Urothelium cell line (cell line): Measurements from ENCODE around the gene TIA1.
"Not testable (repeated sequence)": the region's sequence is repeated elsewhere in the genome, so short reads cannot be mapped to it uniquely, and the experiment has no call there.

ENCODE experiments used
- DNase-seq: peaks from one replicate; pipeline ENCODE4 v3.0.0; 2011; ENCODE audit warnings: low spot score, mixed read lengths
- FAIRE-seq: peaks from 2 replicates; lab custom pipeline; 2011; peaks lifted over from hg19 to GRCh38; lab: Jason Lieb, UNC

The TIA1 gene, protein sequence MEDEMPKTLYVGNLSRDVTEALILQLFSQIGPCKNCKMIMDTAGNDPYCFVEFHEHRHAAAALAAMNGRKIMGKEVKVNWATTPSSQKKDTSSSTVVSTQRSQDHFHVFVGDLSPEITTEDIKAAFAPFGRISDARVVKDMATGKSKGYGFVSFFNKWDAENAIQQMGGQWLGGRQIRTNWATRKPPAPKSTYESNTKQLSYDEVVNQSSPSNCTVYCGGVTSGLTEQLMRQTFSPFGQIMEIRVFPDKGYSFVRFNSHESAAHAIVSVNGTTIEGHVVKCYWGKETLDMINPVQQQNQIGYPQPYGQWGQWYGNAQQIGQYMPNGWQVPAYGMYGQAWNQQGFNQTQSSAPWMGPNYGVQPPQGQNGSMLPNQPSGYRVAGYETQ

GRCh38 chr2:70248181-70248847, at the start of gene TIA1:
Gene TIA1 (minus strand): TSS chr2:70248628. CDS start chr2:70248430, 198 bp downstream.
- FAIRE-seq = peak; percentile 30
- peak; percentile 99 for DNase-seq

GRCh38 chr2:70297828-70298227, 49.4 kb upstream of the TIA1 start:
- not testable (repeated sequence) for FAIRE-seq, DNase-seq

DNA sequence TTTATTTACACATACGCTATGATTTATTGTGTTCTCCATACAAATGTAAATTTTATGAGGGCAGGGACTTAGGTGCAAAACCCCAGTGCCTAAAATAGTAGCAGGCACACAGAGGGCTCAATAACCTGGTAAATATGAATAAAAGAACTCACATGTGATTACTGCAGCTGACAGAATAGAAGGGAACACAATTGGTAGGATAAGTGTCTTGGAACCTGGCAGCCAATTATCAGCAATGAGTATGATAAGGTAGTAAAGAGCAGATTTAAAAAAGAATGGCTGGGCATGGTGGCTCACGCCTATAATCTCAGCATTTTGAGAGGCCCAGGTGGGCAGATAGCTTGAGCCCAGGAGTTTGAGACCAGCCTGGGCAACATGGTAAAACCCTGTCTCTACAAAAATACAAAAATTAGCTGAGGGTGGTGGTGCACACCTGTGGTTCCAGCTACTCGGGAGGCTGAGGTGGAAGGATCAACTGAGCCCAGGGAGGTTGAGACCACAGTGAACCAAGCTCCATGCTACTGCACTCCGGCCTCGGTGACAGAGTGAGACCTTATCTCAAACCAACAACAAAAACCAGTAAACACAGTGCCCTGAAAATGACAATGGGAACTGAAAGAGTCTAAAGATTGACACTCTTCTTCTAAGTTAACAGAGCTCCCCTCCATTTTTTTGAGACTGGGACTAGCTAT, 35.2 kb upstream of the TIA1 start:
- DNase-seq (no peak), FAIRE-seq (no peak)

DNA sequence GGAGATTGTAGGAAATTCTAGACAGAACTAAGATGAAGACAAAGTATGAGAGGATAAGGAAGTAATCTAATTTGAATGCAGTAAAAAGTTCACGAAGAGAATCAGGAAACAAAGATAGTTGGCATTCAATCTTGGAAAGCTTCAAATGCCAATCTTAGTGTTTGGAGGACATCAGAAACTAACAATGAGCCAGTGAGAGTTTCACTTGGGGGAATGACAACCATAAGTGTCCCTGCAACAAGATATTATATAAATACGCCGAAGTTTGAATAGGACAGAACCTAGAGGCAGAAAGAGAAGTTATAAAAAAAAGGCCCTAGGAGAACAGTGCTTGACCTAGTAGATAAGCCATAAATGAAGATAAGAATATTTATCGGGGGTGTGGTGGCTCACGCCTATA, 34.0 kb upstream of the TIA1 start:
- FAIRE-seq (no peak), DNase-seq (no peak)

DNA sequence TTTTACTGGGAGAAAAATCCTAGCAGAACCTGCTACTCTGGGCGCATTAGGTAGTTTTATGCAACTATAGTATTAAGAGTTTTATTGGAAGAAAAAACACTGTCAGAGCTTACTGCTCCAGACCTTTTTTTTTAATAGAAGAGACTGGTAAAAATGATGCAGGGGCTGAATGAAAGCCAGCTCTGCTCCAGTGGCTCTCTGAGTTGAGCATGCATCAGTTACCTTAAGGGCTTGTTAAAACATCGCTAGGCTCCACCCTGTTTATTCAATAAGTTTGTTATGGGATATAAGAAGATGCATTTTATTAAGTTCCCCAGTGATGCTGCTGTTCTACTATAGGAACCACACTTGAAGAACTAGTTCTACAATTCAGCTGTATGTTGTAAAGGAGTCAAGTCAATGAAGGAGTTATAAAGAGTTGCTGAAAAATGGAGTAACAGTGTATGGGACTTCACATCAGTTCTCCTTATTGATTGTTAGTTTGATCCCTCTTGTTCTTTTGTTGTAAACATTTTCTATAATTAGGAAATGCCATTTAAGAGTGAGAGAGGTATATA, 31.9 kb upstream of the TIA1 start:
- no peak for DNase-seq
- FAIRE-seq = no peak

DNA sequence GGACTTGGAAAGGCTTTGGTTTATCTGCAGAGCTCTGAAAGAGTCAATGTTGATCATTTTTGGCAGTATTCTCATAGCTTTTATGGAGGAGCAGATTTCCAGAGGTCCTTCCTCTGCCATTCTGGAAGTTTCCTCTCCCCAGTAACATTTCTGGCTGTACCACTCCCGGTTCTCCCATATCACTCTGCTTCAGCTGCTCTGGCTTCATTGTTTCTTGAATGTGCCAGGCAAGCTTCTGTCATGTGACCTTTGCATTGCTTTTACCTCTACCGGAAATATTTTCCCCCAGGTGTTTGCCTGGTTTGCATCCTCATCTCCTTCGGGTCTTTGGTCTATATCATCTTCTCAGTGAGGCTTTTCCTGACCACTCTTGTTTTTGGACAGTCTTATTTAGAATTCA, 21.9 kb upstream of the TIA1 start:
- DNase-seq (no peak), FAIRE-seq (no peak)

DNA sequence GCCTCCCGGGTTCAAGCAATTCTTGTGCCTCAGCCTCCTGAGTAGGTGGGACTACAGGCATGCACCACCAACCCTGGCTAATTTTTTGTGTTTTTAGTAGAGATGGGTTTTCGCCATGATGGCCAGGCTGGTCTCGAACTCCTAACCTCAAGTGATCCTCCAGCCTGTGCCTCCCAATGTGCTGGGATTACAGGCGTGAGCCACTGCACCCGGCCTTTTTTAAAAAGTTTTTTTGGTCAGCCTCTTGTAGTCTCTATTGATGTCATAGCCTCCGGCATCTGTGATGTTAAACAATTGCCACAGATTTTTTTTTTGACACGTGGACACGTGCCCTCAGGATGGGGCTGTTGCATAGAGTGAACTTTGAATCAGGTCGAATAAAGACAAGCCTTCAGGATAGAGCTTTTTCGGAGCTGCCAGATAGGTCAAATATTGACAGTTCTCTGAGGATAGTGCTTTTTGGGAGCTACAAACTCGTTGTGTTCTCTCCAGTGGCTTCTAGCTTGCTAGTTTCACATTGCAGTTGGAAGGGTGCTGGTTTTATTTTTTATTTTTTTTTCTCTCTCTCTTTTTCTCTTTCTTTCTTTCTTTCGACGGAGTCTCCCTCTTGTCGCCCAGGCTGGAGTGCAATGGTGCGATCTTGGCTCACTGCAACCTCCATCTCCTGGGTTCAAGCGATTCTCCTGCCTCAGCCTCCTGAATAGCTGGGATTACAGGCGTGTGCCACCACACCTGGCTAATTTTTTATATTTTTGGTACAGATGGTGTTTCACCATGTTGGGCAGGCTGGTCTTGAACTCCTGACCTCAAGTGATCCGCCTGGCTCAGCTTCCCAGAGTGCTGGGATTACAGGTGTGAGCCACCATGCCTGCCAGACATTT, 21.2 kb upstream of the TIA1 start:
- not testable (repeated sequence) for FAIRE-seq, DNase-seq

- DNase-seq = not testable (repeated sequence)
Observed at GRCh38 chr2:70266925-70267324, 18.5 kb upstream of the TIA1 start.

DNA sequence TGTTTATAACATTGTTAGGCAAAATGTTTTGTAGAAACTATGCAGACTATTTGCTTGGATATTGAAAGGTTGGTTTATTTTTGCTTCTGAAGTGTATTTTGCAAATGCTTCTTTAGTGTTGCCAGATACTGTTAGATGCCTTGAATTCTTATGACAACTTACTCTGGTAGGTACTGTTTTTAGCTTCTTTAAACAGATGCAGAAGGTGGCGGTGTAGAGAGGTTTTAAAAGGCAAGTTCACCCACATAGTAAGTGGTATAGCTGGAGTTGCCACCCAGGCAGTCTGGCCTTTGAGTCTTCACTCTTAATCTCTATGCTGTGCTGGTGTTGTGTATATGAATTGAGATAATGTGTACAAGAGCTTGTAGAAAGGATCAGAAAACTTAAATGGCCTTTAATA, 13.1 kb upstream of the TIA1 start:
- no peak for FAIRE-seq

More at GRCh38 chr2:70266925-70267324, 18.5 kb upstream of the TIA1 start:
- not testable (repeated sequence) for FAIRE-seq

DNA sequence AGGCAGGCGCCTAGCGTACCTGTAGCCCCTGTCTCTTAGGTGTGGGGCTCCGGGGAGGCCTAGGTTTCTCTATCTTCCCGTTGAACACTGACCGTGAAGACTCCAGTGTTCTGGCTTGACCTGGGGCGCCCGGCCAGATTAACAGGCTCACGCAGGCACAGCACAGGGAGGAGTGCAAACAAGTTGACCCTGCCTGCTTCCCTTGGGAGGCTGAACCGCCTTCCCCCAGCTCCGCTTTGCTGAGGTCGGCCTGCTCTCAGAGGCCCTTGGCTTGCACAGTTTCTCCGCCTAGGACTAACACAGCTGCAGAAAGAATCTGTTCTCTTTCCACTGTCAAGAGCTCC, 10.1 kb upstream of the TIA1 start:
- peak; percentile 26 for DNase-seq

More for the DNA sequence above, 13.1 kb upstream of the TIA1 start:
- DNase-seq = no peak

GRCh38 chr2:70255637-70256314, 7.3 kb upstream of the TIA1 start:
- FAIRE-seq (no peak), DNase-seq (no peak)

More for the DNA sequence above, 10.1 kb upstream of the TIA1 start:
- FAIRE-seq = no peak

GRCh38 chr2:70250434-70250833, 2.0 kb upstream of the TIA1 start:
- no peak for DNase-seq
- no peak for FAIRE-seq

DNA sequence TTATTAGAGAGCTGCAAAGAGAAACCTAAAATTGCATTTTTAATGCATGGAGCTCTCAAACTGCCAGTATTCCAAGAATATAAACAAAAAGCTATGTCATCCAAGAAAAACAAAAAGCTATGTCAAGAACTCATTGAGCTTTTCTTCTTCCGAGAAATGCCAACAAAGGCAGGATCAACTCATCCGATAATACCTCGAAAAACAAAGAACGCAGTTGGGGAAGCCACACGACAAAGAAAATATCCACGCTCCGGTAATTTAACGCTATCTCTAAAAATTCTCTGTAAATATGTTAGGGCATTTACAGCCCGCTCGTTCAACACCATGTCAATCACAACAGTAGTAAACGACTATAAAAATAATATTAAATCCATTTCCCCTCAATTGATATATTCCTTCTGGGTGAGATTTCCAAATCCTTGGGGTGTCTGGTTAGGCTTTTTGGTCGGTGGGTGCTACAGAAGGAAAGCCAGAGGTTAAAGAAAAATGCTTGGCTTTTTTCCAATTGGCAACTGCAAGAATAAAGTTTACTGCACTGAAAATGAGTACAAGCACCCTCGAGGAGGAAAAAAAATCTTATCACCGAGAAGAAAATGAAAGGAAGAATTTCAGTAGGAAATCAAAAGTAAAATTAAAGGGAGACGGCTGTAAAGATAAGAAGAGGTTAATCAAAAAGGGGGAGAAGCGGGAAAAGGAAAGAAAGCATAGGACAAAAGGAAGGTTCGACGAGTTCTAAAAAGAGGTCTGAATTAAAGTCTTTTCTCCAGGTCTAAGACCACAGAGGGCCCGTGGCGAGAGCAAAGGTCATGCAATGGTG, 856 bp downstream of the TIA1 start:
- FAIRE-seq (no peak), DNase-seq (peak; percentile 12)

GRCh38 chr2:70243806-70244584, 4.4 kb downstream of the TIA1 start:
- FAIRE-seq (no peak), DNase-seq (no peak)

DNA sequence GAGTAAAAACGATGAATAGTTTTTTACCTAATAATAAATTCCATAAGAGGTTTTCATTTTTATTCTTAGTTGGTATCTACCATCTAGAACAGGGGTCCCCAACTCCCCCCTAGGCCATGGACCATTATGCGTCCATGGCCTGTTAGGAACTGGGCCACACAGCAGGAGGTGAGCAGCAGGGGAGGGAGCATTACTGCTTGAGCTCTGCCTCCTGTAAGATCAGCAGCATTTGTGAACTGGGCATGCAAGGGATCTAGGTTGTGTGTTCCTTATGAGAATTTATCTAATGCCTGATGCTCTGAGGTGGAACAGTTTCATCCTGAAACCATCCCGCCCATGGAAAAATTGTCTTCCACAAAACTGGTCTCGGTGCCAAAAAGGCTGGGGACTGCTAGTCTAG, 5.9 kb downstream of the TIA1 start:
- DNase-seq (no peak), FAIRE-seq (no peak)

- FAIRE-seq (no peak), DNase-seq (no peak)
Observed at GRCh38 chr2:70241340-70241739, 7.1 kb downstream of the TIA1 start.

DNA sequence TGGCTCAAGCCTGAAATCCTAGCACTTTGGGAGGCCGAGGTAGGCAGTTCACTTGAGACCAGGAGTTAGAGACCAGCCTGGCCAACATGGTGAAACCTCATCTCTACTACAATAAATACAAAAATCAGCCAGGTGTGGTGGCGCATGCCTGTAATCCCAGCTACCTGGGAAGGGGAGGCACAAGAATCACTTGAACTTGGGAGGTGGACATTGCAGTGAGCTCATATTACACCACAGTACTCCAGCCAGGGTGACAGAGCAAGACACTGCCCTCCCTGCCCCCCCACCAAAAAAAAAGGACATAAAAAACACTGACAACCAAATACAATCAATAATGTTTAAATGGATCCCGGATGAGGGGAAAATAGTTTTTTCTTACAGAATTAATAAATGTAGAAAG, 7.8 kb downstream of the TIA1 start:
- DNase-seq (no peak), FAIRE-seq (no peak)

DNA sequence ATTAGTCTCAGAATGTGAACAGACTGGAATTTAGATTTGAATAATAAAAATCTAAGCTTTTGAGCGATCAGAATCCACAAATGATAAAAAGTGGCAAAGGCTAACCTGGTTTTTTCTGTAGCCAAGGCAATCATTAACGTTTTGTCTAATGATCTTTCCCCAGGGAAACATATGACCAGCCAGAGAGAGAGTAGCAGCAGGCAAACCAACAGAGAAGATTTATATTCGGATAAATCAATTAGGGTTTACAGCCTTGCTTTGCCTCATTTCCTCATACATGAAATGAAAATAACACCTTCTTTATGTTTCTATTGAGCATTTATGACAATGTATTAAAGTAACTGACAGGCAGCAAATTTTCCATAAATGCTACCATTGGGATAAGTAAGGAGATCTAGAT, 14.5 kb downstream of the TIA1 start:
- DNase-seq (no peak), FAIRE-seq (no peak)
